Nucleus accumbens (tissue), 56 donors: ENCODE data around the gene COPS4.

Source experiments
- DNase-seq, 56 donors: peaks; one replicate each; lab custom pipeline; 2025; lab: John Stamatoyannopoulos, UW

COPS4 gene

DNA sequence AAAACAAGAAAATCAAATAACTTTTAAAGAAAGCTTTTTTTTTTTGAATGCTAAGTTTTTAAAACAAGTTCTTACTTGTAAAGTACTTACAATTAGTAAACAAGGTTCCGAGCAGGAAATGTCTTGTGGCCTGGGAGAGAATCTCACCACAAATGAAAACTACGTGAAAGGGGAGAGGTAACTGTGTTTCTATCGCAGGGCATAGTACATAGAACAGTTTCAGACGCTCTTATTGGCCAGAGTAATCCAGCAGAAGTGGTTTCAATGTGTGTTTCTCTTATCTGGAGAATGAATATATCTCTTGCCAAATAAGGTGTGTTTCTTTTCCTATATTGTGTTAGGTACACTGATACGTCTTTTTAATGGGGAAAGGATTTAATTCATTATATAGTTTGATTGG lies 79.6 kb downstream of the COPS4 start, which contains the start of gene PLAC8:
PLAC8 (minus strand) TSS at position 154 of the 400 bp plus-strand sequence. CDS start 6,808 bp downstream, outside the sequence.
- no peak for DNase-seq

DNA sequence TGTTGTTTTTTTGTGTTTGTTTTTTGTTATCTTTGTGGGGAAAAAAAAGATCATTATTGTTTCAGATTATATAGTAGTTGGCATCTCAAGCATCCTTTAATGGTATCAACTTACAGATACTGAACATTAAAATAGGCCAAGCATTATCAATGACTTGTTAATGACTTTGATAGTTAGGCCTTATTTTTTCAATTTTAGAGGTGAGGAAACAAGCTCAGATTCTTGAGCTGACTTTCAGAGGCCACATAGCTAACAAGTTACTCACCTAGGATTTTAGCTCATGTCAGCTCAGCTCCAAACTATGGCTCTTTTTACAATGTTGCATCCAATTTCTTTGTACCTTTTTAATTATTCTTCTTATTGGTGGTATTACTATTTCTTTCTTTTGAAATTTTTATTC lies 80.0 kb downstream of the COPS4 start:
- DNase-seq: no peak

DNA sequence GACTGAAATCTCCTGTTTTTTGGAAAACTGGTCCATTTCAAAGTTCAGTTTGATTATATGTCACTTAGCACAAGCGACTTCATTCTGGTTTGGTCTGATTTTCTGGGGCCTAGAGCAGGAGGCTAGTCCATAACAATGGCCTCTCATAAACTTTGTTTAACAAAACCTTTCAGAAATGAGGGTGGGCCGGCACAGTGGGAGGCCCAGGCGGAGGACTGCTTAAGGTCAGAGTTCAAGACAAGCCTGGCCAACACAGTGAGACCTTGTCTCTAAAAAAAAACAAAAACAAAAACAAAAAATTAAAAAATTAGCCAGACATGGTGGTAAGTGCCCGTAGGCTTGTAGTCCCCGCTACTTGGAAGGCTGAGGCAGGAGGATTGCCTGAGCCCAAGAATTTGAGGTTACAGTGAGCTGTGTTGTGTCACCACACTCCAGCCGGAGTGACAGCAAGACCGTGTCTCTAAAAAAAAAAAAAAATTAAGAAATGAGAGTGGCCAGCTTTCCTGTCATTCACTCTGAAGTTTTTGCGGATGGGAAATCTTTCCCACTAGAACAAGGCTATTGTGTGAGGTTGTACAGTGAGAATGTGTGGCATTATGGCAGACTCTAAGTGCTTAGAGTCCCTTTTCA lies 80.8 kb downstream of the COPS4 start:
- no peak for DNase-seq

DNA sequence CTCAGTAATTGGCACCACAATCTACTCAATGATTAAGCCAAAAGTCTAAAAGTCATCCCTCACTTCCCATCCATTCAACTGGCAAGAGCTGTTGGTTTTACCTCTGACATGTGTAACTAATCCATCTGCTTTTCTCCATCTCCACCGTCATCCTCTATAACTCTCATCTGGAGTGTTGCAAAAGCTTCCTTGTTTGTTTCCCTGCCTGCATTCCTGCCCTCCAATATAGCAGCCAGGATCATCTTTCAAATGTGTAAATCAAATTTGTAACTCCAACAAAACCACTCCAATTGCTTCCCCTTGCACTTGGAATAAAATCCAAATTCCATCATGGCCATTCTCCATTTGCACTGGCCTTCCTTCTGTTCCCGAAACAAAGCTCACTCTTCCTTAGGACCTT lies 83.9 kb downstream of the COPS4 start:
- DNase-seq: no peak

DNA sequence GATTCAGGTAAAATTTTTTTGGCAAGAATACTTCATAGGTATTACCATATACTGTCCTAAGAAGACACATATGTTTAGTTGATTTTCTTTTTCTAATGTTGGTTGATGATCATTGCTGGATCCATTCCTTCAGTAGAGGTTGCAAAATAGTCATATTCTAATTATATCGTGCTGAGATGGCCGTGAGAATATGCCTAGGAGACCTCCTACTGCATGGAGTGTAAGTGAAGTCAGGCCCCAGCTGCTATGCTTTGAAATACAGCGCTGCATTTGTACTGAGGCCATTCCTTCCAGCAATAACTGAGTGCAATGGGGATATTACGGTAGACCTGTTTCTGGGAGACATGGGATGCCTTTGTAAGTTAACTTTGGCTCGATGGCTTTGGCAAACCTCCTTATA lies 86.3 kb downstream of the COPS4 start:
- DNase-seq: no peak

DNA sequence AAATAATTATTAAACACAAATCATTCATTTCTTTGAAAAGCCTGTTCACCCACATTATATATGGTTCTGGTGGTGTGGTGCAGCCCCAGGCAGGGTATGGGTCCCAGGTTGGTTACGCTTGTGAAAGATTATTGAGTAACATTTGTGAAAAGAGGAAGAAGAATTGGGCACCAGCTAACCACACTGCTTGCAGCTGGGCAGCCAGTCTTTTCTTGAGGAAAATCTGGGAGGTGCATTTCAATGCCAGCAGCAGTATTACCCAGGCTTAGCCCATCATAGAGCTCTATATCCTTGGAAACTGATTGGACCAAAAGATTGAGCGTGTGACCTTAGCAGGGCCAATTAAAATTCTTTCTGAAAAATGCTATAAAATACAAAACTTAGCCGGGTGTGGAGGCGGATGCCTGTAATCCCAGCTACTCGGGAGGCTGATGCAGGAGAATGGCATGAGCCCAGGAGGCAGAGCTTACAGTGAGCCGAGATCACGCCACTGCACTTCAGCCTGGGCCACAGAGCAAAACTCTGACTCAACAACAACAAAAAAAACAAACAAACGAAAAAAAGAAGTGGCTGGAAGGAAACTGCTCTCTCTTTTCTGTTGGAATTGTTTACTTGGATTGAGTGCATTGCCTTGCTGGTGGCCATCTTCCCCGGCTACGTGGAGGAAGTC lies 89.3 kb downstream of the COPS4 start:
- peak in 1 of 56 donors; percentile 6 for DNase-seq
